Lower leg skin (tissue), 4 donors: Measurements from ENCODE around the gene FBXO46. TPM values are rescaled to one million over a fixed set of nuclear protein-coding genes. Genes with fewer than 3 reads are reported as not detected.

Experiments used
- DNase-seq, 2 donors: peaks; one replicate each; pipeline ENCODE4 v3.0.0-alpha.2; 2019; ENCODE audit warnings: low spot score in 2 of 2
- H3K4me3 ChIP-seq: fragments of 200-600 bp; sonication (generic); 2 replicates; pipeline ENCODE4 v1.5.1; 2017; ENCODE audit warnings: mild to moderate bottlenecking, low read depth; ENCODE audit not compliant: poor library complexity, severe bottlenecking
- CTCF ChIP-seq, 3 donors: fragments of 450-650 bp; IDR thresholded peaks; one replicate each; pipeline ENCODE4 v1.5.1; 2016; ENCODE audit warnings: antibody characterized with exemption in 3 of 3, mild to moderate bottlenecking in 3 of 3, moderate library complexity in 2 of 3
- POLR2A ChIP-seq, 2 donors: fragments of 450-650 bp; IDR thresholded peaks; one replicate each; pipeline ENCODE4 v1.6.1; 2016 to 2017; ENCODE audit warnings: antibody characterized with exemption in 2 of 2, mild to moderate bottlenecking in 1 of 2, moderate library complexity in 1 of 2
- WGBS, 2 donors: methylation state at CpG; one replicate each; pipeline ENCODE4 v1.1.5; 2018; 5-methylcytosine and 5-hydroxymethylcytosine counted together
- intact Hi-C: fragments of 100-400 bp; cut with DNase I; formaldehyde crosslinking; loops from one replicate; pipeline ENCODE4 v1.15.0; 2023; ENCODE audit warnings: low total_unique reads
- total RNA-seq, 4 donors: library from RNA; depleted of rRNA; stranded (reverse); fragments of >200 nt; gene quantifications; one replicate each; pipeline ENCODE4 v1.1.0, GENCODE V29; 2016

Gene FBXO46
- total RNA-seq, 4 donors from 2014 or later = 22.0 to 26.7 (median 25.4) TPM

- DNase-seq = no peak
- intact Hi-C loops = no loop called here
- H3K4me3 ChIP-seq = no peak overlapping the region
- TF ChIP-seq CTCF (IDR thresholded peaks at IDR 0.05) (no peak), POLR2A (IDR thresholded peaks at IDR 0.05) (no peak)
- WGBS, 2 donors = 90 to 96% methylated on average over 12 of the region's 12 CpGs
These were observed 24.8 kb downstream of the FBXO46 start for GRCh38 chr19:45705710-45706415.

DNA sequence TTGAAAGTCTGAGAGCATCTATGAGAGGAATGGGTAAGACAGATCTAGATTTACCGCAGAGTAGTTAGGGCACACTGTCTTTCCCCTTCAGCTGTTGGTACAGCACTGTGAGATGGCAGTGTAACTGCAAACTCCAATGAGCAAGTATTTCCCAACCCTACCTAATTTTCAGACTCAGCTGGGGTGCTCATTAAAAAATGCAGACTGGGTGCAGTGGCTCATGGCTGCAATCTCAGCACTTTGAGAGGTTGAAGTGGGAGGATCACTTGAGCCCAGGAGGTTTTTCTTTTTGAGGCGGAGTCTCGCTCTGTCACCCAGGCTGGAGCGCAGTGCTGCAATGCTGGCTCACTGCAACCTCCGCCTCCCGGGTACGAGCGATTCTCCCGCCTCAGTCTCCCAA is 25.6 kb downstream of the FBXO46 start:
- TF ChIP-seq CTCF (IDR thresholded peaks at IDR 0.05) (no peak), POLR2A (IDR thresholded peaks at IDR 0.05) (no peak)
- no peak overlapping the region for H3K4me3 ChIP-seq
- DNase-seq = no peak
- WGBS, 2 donors = 92 to 95% methylated on average over 9 of the region's 9 CpGs
- intact Hi-C loops = no loop called here

GRCh38 chr19:45701676-45702075 is 29.0 kb downstream of the FBXO46 start:
- no peak overlapping the region for H3K4me3 ChIP-seq
- TF ChIP-seq CTCF (IDR thresholded peaks at IDR 0.05) = no peak
- no peak for DNase-seq
- WGBS, 2 donors = 62 to 72% methylated on average over 7 of the region's 7 CpGs
- intact Hi-C loops = no loop called here

DNA sequence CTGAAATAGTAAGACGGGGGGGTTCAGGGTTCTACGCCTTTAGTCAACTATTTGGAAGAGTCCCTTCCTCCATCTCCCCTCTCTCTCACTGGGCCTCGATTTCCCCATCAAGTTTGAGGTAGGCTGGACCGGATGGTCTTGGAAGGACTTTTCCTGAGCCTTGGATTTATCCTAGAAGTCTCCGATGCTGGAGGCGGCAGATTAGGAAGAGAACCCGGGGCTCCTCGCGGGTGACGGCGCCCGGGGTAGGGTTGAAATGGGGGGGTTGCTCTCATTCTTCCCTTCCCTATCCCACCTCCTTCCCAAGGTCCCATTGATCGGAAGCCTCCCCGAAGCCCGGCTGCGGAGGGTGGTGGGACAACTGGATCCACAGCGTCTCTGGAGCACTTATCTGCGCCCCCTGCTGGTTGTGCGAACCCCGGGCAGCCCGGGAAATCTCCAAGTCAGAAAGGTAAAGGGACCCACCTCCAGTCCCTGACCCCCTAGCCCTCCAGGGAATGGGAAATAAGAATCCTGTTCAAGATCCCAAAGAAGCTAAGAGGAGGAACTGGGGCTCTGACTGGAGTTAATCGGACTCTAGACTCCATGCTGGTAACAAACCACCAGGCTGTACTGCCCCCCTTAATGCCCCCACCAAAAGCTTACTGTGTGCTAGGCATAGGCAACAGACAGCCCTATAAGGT is 37.4 kb downstream of the FBXO46 start:
- DNase-seq = peak; percentile 66 to 97
- 1 to 2% methylated on average over 22 of the region's 22 CpGs for WGBS, 2 donors
- peak in 1 of 3 donors; percentile 45 for TF ChIP-seq CTCF (IDR thresholded peaks at IDR 0.05)
- TF ChIP-seq POLR2A (IDR thresholded peaks at IDR 0.05) = no peak

DNA sequence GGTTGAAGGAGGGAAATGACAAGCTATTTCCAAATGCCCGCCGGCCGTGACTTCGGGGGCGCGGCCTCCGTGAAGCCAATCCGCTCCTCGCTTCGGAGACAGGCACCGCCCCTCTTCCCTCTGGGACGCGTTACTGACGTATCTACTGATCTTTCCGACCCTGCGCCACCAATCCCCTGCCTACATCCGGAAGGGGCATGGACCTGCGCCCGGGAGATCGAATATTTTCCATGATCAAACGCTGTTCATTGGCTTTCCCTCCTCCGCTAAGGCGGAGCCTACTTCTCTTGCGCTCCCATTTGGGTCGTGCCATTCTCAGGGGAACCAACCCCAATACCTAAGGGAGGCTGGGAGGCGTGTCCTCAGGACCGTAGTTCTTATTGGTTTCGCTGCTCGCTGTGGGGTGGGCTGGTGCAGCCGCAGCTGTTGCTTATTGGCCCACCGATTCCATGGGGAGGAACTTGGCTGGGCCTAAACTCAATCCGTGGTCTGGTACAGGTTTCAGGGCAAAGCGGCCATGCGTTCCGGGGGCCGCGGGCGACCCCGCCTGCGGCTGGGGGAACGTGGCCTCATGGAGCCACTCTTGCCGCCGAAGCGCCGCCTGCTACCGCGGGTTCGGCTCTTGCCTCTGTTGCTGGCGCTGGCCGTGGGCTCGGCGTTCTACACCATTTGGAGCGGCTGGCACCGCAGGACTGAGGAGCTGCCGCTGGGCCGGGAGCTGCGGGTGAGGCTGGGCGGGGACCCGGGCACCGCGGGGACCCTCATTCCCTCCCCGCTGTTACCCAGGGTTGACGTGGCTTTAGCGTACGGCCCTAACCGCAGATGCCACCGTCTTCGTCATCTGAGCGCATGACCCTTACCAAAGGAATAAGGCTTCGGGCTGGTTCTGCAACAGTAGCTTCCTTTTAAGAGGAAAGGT is 38.2 kb downstream of the FBXO46 start, which contains the start of gene QPCTL:
Gene QPCTL, plus strand, starts transcription at position 480 of the 919 bp plus-strand sequence. Its CDS starts 38 bp downstream, at position 518.
- TF ChIP-seq POLR2A (IDR thresholded peaks at IDR 0.05) (no peak), CTCF (IDR thresholded peaks at IDR 0.05) (no peak)
- intact Hi-C loops = no loop called here
- peak; percentile 98 to 99 for DNase-seq
- H3K4me3 ChIP-seq = peak within 1 kb of the TSS; percentile 62
- 0 to 1% methylated on average over 49 to 57 of the region's 70 CpGs for WGBS, 2 donors

More for the DNA sequence above, 37.4 kb downstream of the FBXO46 start:
- peak overlapping the region; percentile 62 for H3K4me3 ChIP-seq
- intact Hi-C loops = no loop called here
